Panc1 (cell line): ENCODE data around the gene THRAP3. TPM values are rescaled to one million over a fixed set of nuclear protein-coding genes. Genes with fewer than 3 reads are reported as not detected.

ENCODE experiments used
- ATAC-seq: fragments of 200-7000 bp; cut with Tn5 transposase; 2 replicates; pipeline ENCODE4 v1.9.1; 2020; ENCODE audit warnings: mild to moderate bottlenecking, moderate library complexity
- BruUV-seq: library from RNA; stranded (reverse); fragments of 400-500 nt; replicated peaks from 2 replicates; lab custom pipeline; 2021; lab: Mats Ljungman, UMichigan
- CTCF ChIA-PET: fragments of 300-600 bp; sonication (Branson Sonifier 250); formaldehyde crosslinking; loops from one replicate; lab custom pipeline; 2022; ENCODE audit warnings: antibody characterized with exemption; lab: Charles Lee
- POLR2A ChIA-PET: fragments of 300-600 bp; sonication (Branson Sonifier 250); formaldehyde crosslinking; loops from one replicate; lab custom pipeline; 2022; ENCODE audit warnings: antibody characterized with exemption; lab: Charles Lee
- DNase-seq: peaks from one replicate; pipeline ENCODE4 v3.0.0-alpha.2; 2010; ENCODE audit warnings: low read depth, low spot score
- H3K27ac ChIP-seq: 2 replicates; pipeline ENCODE4 v1.5.1; 2011; ENCODE audit warnings: mild to moderate bottlenecking, low read length, inconsistent platforms
- H3K27me3 ChIP-seq: fragments of 200-500 bp; sonication (Bioruptor generic); 2 replicates; pipeline ENCODE4 v1.6.0; 2014; ENCODE audit warnings: low read length, inconsistent platforms; ENCODE audit not compliant: control insufficient read depth, insufficient read depth
- H3K36me3 ChIP-seq: fragments of 200-500 bp; sonication (Bioruptor generic); 2 replicates; pipeline ENCODE4 v1.5.1; 2014; ENCODE audit warnings: inconsistent platforms, mild to moderate bottlenecking, low read length, moderate library complexity; ENCODE audit not compliant: control insufficient read depth, insufficient read depth
- H3K4me1 ChIP-seq: 2 replicates; pipeline ENCODE4 v1.5.1; 2011; ENCODE audit warnings: inconsistent platforms, mild to moderate bottlenecking, low read length, moderate library complexity; ENCODE audit not compliant: control insufficient read depth, insufficient read depth
- H3K4me3 ChIP-seq, 2 experiments: 2 replicates each; pipeline ENCODE4 v1.5.1; 2011 to 2012; ENCODE audit warnings: low read depth in 2 of 2, low read length in 2 of 2, mild to moderate bottlenecking in 2 of 2, inconsistent platforms in 1 of 2, moderate library complexity in 1 of 2
- H3K9me3 ChIP-seq: fragments of 200-500 bp; sonication (Bioruptor generic); 2 replicates; pipeline ENCODE4 v1.5.1; 2014; ENCODE audit warnings: low read depth, mild to moderate bottlenecking, inconsistent platforms, low read length, moderate library complexity; ENCODE audit not compliant: control insufficient read depth, insufficient read depth
- CTCF ChIP-seq: fragments of 450-650 bp; IDR thresholded peaks from 2 replicates; pipeline ENCODE4 v1.5.1; 2017; ENCODE audit warnings: mild to moderate bottlenecking
- POLR2AphosphoS5 ChIP-seq: IDR thresholded peaks from 2 replicates; pipeline ENCODE4 v1.6.1; 2012; ENCODE audit warnings: mild to moderate bottlenecking, low read depth, low read length, moderate library complexity
- SIN3A ChIP-seq: IDR thresholded peaks from 2 replicates; pipeline ENCODE4 v1.6.1; 2012; ENCODE audit warnings: low read depth, mild to moderate bottlenecking, low read length, moderate library complexity, borderline replicate concordance; ENCODE audit not compliant: insufficient read depth
- TCF7L2 ChIP-seq: IDR thresholded peaks from 2 replicates; pipeline ENCODE4 v1.6.1; 2011; ENCODE audit warnings: mild to moderate bottlenecking, low read depth, low read length, inconsistent platforms
- in situ Hi-C: cut with HindIII; loops from 2 replicates; pipeline ENCODE4 v1.10.0; 2016; ENCODE audit warnings: low sequenced_read_pairs, low pct_unique_long_range_greater_than_20kb
- intact Hi-C: fragments of 100-400 bp; cut with micrococcal nuclease; formaldehyde crosslinking; loops from one replicate; pipeline ENCODE4 v1.10.0; 2022; ENCODE audit not compliant: unreplicated experiment
- total RNA-seq: library from RNA; stranded (reverse); gene quantifications from one replicate; pipeline ENCODE4 v1.2.1, GENCODE V29; 2021; ENCODE audit not compliant: unreplicated experiment
- TF ChIP-seq, protein P1 (sequence below), 2 experiments: IDR thresholded peaks; 2 replicates each; pipeline ENCODE4 v1.6.1; 2011 to 2012; ENCODE audit warnings: low read depth in 2 of 2, control low read depth in 1 of 2, low read length in 1 of 2, mild to moderate bottlenecking in 1 of 2, moderate library complexity in 1 of 2; ENCODE audit not compliant: insufficient read depth in 1 of 2

Gene THRAP3
- total RNA-seq, 1 experiment from 2014 or later = 114 TPM

DNA sequence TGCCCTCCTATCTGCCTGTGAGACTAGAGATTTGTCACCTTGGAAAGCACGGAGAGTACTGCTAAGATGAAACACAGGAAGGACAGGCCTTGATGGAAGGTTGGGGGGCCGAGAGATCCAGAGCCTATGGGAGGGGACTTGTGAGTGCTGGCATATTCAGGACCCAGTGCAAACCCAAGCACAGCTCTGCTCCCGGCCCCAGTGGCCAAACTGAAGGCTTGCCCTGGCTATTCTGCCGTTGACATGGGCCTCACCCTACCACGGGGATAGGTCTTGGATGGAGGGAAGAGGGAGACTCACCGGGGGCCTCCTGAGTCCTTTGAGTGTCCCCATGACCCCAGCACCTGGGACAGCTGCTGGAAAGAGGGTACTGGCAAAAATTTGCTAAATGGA is 103.8 kb downstream of the THRAP3 start:
- in situ Hi-C loops = no loop called here
- ATAC-seq = no peak
- CTCF ChIA-PET = no interaction called here

DNA sequence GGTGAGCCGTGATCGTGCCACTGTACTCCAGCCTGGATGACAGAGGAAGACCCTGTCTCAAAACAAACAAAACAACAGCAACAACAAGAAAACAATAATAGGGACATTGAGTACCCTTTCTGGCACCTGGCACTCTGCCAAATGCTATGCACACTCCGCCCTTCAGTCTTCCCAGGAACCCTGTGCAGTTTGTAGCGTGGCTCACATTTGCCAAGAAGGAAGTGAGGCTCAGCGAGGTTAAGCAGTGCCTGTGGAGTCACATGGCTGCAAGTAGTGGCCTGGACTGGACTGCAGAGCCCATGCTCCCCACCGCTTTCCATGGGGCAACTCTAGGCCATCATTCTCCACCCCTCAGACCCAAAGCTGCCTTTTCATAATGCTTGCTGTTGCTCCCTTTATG is 104.5 kb downstream of the THRAP3 start:
- Histone ChIP-seq H3K27ac (no peak overlapping the region), H3K4me3 (no peak overlapping the region), H3K4me1 (peaks cover 9% of the 10 kb centered on the region), H3K36me3 (no peaks in the 10 kb centered on the region), H3K27me3 (no peaks in the 10 kb centered on the region), H3K9me3 (no peaks in the 10 kb centered on the region)
- no peak for TF ChIP-seq SIN3A
- no peak for TF ChIP-seq CTCF
- TF ChIP-seq, protein P1, sequence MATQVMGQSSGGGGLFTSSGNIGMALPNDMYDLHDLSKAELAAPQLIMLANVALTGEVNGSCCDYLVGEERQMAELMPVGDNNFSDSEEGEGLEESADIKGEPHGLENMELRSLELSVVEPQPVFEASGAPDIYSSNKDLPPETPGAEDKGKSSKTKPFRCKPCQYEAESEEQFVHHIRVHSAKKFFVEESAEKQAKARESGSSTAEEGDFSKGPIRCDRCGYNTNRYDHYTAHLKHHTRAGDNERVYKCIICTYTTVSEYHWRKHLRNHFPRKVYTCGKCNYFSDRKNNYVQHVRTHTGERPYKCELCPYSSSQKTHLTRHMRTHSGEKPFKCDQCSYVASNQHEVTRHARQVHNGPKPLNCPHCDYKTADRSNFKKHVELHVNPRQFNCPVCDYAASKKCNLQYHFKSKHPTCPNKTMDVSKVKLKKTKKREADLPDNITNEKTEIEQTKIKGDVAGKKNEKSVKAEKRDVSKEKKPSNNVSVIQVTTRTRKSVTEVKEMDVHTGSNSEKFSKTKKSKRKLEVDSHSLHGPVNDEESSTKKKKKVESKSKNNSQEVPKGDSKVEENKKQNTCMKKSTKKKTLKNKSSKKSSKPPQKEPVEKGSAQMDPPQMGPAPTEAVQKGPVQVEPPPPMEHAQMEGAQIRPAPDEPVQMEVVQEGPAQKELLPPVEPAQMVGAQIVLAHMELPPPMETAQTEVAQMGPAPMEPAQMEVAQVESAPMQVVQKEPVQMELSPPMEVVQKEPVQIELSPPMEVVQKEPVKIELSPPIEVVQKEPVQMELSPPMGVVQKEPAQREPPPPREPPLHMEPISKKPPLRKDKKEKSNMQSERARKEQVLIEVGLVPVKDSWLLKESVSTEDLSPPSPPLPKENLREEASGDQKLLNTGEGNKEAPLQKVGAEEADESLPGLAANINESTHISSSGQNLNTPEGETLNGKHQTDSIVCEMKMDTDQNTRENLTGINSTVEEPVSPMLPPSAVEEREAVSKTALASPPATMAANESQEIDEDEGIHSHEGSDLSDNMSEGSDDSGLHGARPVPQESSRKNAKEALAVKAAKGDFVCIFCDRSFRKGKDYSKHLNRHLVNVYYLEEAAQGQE (IDR thresholded peaks at IDR 0.05; ENCODE audit: insufficient read depth in 1 of 2, low read depth in 2 of 2, low read length in 1 of 2) = no peak
- in situ Hi-C loops (no loop called here), intact Hi-C loops (no loop called here)
- no TSS peak for BruUV-seq
- DNase-seq (no peak), ATAC-seq (no peak)
- CTCF ChIA-PET = no interaction called here
- POLR2A ChIA-PET = no interaction called here

More for the DNA sequence above, 103.8 kb downstream of the THRAP3 start:
- no peak overlapping the region for H3K4me3 ChIP-seq
- no peaks in the 10 kb centered on the region for H3K36me3 ChIP-seq
- no peak overlapping the region for H3K27ac ChIP-seq
- no peaks in the 10 kb centered on the region for H3K9me3 ChIP-seq
- POLR2A ChIA-PET = no interaction called here
- peaks cover 10% of the 10 kb centered on the region for H3K4me1 ChIP-seq
- H3K27me3 ChIP-seq = no peaks in the 10 kb centered on the region
- no TSS peak for BruUV-seq
- intact Hi-C loops = no loop called here
- TF ChIP-seq, protein P1 (IDR thresholded peaks at IDR 0.05; ENCODE audit: insufficient read depth in 1 of 2, low read depth in 2 of 2, low read length in 1 of 2) = no peak
- no peak for TF ChIP-seq POLR2AphosphoS5
- no peak for TF ChIP-seq TCF7L2
- TF ChIP-seq CTCF = no peak
- TF ChIP-seq SIN3A = no peak
- no peak for DNase-seq
